ENCODE results near the gene PRRT2.

Gene PRRT2

GRCh38 chr16:29835926-29836325, 23.9 kb downstream of the PRRT2 start:
- DNase-seq: no peak

GRCh38 chr16:29836623-29837022, 24.6 kb downstream of the PRRT2 start:
- no peak for DNase-seq

DNA sequence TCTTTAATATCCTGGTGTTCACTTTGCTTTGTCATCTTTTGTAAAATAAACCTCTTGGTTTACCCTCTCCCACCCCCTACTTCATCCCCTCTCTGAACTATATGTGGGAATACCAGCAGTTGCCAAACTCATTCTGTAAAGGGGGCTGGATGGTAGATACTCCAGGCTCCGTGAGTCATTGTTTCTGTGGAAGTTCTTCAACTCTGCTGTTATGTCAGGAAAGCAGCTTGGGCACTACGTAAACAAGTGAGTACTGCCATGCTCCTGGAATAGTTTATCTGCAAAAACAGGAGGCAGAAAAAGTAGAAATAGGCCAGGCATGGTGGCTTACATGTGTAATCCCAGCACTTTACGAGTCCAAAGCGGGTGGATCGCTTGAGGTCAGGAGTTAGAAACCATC, 25.8 kb downstream of the PRRT2 start:
- DNase-seq: no peak

DNA sequence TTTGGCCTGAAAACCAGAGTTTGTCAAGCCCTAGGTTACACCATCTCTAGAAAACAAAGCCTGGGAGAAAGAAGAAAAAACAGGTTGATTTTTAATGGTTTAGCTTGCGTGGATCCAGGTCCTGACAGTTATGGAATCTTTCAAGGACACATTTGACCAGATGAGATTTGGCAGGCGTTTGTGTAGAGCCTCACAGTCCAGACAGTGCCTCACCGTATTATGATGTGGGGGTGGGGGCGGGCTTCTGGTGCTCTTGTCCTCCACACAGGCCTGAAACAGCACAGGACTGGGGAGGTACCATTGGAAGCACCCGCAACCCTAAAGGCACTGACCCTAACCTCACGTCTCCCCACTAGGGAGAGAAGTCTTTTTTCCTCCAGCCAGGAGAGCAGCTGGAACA, 27.8 kb downstream of the PRRT2 start:
- no peak for DNase-seq

DNA sequence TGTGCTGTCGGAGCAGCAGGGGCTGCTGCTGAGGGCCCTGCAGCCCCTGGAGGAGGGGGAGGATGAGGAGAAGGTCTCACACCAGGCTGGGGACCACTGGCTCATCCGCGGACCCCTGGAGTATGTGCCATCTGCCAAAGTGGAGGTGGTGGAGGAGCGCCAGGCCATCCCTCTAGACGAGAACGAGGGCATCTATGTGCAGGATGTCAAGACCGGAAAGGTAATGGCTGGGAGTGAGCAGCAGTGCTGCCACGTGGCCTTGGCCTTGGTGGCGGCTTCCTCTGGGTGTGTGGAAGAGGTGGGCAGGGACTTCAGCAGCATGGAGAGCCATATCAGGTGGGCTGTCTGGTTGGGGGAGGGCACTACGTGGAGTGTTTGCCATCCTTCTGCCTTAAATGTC, 28.2 kb downstream of the PRRT2 start:
- no peak for DNase-seq

DNA sequence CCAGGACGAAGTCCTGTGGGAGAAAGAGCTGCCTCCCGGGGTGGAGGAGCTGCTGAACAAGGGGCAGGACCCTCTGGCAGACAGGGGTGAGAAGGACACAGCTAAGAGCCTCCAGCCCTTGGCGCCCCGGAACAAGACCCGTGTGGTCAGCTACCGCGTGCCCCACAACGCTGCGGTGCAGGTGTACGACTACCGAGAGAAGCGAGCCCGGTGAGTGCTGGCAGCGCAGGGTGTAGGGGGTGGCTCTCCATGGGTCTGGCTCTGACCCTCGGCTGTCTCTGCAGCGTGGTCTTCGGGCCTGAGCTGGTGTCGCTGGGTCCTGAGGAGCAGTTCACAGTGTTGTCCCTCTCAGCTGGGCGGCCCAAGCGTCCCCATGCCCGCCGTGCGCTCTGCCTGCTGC, 29.6 kb downstream of the PRRT2 start:
- DNase-seq: no peak

DNA sequence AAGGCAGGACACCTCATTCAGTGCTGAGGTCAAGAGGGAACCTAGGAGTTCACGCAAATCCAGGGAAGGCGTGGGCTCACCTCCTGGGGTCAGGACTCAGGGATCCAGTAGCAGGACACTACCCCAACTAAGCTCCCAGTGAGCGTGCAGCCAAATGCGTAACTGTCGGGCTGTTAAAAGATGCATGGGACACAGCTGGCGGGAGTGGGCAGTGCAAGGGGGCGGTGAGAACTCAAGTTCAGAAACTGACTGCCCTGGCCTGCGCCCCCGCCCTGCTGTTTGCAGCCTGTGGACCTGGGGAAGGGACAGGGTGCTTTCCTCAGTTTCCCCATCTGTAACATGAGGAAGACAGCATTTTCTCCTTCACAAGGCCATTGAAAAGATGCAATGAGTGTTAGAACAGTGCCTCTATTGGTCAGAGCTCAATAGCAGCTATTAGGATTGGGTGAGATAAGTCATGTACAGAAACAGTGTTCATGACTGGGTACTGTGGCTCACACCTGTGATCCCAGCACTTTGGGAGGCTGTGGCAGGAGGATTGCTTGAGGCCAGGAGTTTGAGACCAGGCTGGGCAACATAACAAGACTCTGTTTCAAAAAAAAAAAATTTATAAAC, 30.8 kb downstream of the PRRT2 start:
- DNase-seq: peak; percentile 4 to 9

- no peak for DNase-seq
Observed at GRCh38 chr16:29843931-29844330, 31.9 kb downstream of the PRRT2 start.

- DNase-seq: no peak
Observed at GRCh38 chr16:29844575-29845331, 32.8 kb downstream of the PRRT2 start.

DNA sequence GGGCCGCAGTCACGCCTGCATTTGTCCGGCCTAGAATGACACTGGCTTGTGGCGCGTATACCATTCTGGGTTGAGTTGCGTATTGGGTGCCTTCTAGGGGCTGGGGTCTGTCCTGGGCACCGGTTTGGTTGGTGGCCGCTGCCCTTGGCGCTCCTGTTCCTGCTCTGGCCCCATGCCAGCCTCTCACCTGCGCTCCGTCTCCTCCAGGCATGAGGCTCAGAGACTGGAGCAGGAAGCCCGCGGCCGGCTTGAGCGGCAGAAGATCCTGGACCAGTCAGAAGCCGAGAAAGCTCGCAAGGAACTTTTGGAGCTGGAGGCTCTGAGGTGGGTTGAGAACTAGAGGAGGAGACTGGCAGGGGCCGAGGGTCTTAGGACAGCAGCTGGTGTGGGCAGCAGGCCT, 33.7 kb downstream of the PRRT2 start:
- DNase-seq: no peak

DNA sequence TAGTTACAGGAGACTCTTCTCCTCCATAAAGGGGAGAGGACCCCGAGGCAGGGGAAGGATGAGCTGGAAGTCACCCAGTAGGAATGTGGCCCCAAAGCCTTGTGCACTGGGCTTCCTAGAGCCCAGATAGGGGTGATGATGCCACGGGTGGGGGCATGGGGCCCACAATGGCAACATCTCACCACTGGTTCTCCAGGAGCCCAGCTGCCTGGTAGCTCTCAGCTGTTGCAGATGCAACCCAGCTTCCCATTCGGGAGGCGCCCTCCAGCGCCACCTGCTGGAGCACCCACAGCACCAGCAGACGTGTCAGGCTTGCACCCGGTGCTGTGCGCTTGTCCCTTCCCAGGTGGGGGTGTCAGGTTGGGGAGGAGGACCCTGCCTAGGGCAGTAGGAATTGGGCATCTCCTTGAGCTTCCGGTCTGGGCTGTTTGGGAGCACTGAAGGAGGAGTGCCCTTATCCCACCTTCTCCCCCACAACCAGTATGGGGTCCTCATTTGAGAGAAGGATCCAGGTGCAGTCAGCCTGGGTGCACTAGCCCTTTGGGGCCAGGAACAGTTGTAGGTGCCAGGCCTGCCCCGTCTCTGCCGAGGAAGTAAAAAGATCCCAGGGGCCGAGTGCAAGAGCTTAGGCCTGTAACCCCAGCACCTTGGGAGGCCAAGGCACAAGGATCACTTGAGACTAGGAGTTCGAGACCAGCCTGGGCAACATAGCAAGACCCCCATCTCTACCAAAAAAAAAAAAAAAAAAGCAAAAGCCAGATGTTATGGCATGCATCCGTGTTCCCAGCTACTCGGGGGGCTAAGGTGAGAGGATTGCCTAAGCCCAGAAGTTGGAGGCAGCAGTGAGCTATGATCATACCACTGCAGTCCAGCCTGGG, 36.7 kb downstream of the PRRT2 start:
- DNase-seq: peak; percentile 53 to 59

- DNase-seq: no peak
Observed at GRCh38 chr16:29849505-29849904, 37.5 kb downstream of the PRRT2 start.

DNA sequence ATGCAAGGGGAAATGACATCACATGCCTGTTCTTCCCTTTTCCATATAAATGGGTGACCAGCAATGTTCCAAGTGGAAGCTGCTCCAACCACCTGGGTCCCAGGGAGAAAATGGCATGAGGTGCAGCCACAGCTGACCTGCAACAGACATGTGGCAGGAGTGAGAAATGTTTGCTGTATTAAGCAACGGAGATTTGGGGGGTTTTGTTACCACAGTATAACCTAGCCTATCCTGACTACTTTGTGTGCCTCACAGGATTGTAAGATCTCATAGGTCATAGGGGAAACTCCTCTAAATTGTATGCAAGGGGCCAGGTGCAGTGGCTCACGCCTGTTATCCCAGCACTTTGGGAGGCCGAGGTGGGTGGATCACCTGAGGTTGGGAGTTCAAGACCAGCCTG, 39.0 kb downstream of the PRRT2 start:
- DNase-seq: no peak

GRCh38 chr16:29852654-29853053, 40.7 kb downstream of the PRRT2 start:
- DNase-seq: no peak

GRCh38 chr16:29854520-29855100, 42.6 kb downstream of the PRRT2 start:
- DNase-seq: no peak

GRCh38 chr16:29857133-29857760, 45.3 kb downstream of the PRRT2 start:
- DNase-seq: no peak

DNA sequence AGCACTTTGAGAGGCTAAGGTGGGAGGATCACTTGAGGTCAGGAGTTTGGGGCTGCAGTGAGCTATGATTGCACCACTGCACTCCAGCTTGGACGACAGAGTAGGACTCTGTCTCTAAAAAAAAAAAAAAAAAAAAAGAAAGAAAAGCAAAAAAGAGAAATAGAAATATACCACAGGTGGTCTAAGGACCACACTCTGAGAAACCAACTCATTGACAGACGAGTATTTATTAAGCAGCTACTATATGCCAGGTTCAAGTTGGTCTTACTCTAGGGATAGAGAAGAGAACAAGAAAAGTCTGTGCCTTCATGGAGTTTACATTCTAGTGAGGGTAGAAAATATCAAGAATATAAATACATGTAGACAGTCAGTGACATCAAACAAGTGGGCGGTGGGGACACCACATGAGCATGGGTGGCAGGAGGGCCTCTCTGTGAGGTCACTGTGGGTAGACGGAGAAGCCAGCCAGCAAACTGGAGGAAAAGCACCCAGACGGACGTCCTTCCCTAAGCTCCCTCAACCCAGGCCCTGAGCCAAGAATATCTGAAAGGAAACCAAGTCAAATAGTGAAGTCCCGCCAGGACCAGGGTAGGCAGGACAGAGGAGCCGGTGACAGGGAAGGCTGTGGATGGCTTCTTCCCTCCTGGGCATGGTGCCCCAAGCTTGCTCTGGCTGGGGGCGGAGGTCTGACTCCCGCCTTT, 46.3 kb downstream of the PRRT2 start:
- DNase-seq: no peak

- DNase-seq: no peak
Observed at GRCh38 chr16:29858974-29859373, 47.0 kb downstream of the PRRT2 start.

DNA sequence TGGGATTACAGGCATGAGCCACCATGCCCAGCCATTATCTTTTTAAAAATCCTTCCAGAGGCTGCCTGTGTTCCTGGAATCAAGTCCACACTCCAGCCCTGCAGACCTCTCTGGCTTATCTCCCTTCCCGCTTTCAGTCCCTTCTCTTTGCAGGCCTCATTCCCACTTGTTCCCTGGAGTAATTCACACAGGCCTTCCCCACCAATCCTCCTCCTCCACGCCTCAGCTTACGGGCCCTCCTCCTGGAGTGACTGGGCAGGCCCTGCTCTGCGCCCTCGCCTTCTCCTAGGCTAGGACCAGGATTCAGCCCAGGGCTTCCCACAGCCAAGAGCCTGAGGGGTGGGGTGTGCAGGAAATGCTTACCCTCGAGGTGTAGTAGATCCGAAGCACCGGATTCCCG, 48.2 kb downstream of the PRRT2 start:
- DNase-seq: no peak

GRCh38 chr16:29862383-29862883, 50.4 kb downstream of the PRRT2 start:
- DNase-seq: peak in 1 of 2 experiments; percentile 1

- DNase-seq: peak; percentile 90 to 93
Observed at GRCh38 chr16:29862884-29863668, 51.1 kb downstream of the PRRT2 start, which contains the start of gene CDIPT. TSS of gene CDIPT (minus strand) at chr16:29863226. CDS start at chr16:29862857, 369 bp downstream.
